OCI-LY7 (cell line): ENCODE data around the gene SMIM22.

ENCODE experiments used
- EZH2phosphoT487 ChIP-seq: fragments of 200-600 bp; sonication (generic); IDR thresholded peaks from 2 replicates; pipeline ENCODE4 v1.6.1; 2018; ENCODE audit warnings: low read depth, borderline replicate concordance, mild to moderate bottlenecking, mixed run types, antibody characterized with exemption, low read length, moderate library complexity, mixed read lengths
- TF ChIP-seq, protein P1 (sequence below): fragments of 200-600 bp; sonication (generic); conservative IDR thresholded peaks from 2 replicates; pipeline ENCODE4 v1.5.1; 2014; ENCODE audit warnings: mild to moderate bottlenecking, antibody characterized with exemption, low read length, moderate library complexity, mixed read lengths

DNA sequence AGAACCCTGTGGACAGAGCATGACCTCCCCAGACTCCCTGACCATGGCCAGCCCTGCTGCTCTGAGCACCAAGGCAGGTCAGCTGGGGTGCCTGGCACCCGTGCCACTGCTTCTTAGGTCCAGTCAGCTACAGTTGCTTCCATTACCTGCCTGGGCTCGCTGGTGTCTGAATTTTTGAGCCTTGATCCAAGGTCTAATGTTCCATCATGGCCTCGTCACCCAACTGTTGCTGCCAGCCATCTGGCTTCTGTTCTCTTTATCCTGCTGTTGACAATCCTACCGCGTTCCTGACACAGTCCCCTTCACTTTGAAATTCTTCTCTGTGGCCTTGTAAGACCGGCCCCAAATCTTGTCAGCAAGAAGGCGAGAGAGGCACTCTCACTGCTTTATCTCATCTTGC, 35.2 kb downstream of the SMIM22 start:
- TF ChIP-seq, protein P1, sequence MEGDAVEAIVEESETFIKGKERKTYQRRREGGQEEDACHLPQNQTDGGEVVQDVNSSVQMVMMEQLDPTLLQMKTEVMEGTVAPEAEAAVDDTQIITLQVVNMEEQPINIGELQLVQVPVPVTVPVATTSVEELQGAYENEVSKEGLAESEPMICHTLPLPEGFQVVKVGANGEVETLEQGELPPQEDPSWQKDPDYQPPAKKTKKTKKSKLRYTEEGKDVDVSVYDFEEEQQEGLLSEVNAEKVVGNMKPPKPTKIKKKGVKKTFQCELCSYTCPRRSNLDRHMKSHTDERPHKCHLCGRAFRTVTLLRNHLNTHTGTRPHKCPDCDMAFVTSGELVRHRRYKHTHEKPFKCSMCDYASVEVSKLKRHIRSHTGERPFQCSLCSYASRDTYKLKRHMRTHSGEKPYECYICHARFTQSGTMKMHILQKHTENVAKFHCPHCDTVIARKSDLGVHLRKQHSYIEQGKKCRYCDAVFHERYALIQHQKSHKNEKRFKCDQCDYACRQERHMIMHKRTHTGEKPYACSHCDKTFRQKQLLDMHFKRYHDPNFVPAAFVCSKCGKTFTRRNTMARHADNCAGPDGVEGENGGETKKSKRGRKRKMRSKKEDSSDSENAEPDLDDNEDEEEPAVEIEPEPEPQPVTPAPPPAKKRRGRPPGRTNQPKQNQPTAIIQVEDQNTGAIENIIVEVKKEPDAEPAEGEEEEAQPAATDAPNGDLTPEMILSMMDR: no peak
- no peak for TF ChIP-seq EZH2phosphoT487
